Activated T-cell treated with anti-CD3 and anti-CD28 coated beads for 1 hour (primary cell): Measurements from ENCODE around the gene PCGF3.
"Not testable (repeated sequence)": the region's sequence is repeated elsewhere in the genome, so short reads cannot be mapped to it uniquely, and the experiment has no call there.

Source experiments
- DNase-seq: peaks from one replicate; pipeline ENCODE4 v3.0.0-alpha.2; 2020; ENCODE audit warnings: low read depth

The PCGF3 gene

DNA sequence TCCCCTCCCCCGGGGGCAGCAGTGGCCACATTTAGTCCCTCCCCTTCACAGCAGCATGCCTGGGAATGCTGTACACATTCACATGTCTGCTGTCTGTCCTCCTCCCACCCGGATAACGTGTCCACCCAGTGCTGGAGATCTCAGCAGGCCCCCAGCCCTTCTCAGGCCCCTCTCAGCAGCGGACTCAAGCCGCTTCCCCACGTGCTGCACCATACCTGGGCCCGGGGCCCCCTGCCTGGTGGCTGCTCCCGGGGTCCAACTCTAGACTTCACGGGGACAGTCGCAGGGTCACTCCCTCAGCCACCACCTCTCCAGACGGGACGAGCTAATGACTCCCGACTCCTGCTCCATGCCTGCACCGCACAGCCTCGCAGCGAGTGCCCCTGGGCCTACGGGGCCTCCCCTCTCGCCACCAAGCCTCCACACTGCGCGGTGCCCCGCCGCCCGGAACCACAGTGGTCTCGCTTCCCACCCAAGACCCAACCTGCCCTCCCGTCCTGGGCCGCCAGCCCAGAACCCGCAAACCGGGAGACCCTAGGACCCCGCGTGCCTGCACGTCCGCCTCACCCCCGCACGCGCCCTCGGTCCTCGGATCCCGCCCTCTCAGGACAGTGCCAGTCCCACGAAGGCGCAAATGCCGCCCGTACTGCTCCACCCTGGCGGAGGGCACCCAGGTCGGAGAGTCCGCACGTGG lies 1.3 kb upstream of the PCGF3 start:
- no peak for DNase-seq

DNA sequence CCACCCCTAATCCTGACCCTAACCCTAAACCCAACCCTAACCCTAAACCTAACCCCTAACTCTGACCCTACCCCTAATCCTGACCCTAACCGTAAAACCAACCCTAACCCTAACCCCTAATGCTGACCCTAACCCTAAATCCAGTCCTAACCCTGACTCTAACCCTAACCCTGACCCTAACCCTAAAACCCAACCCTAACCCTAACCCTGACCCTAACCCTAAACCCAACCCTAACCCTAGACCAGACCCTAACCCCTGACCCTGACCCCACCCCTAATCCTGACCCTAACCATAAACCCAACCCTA lies 708 bp upstream of the PCGF3 start:
- DNase-seq, result no peak

DNA sequence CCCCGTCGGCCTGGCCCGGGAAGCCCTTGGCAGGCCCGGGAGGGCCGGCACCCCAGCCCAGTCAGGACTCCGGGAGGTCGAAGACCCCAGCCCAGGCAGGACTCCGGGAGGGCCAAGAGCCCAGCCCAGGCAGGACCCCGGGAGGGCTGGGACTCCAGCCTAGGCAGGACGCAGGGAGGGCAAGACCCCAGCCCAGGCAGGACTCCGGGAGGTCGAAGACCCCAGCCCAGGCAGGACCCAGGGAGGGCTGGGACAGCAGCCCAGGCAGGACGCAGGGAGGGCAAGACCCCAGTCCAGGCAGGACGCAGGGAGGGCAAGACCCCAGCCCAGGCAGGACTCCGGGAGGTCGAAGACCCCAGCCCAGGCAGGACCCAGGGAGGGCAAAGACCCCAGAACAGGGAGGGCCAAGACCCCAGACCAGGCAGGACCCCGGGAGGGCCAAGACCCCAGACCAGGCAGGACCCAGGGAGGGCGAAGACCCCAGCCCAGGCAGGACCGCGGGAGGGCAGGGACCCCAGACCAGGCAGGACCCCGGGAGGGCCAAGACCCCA lies 526 bp downstream of the PCGF3 start:
- DNase-seq, result not testable (repeated sequence)

DNA sequence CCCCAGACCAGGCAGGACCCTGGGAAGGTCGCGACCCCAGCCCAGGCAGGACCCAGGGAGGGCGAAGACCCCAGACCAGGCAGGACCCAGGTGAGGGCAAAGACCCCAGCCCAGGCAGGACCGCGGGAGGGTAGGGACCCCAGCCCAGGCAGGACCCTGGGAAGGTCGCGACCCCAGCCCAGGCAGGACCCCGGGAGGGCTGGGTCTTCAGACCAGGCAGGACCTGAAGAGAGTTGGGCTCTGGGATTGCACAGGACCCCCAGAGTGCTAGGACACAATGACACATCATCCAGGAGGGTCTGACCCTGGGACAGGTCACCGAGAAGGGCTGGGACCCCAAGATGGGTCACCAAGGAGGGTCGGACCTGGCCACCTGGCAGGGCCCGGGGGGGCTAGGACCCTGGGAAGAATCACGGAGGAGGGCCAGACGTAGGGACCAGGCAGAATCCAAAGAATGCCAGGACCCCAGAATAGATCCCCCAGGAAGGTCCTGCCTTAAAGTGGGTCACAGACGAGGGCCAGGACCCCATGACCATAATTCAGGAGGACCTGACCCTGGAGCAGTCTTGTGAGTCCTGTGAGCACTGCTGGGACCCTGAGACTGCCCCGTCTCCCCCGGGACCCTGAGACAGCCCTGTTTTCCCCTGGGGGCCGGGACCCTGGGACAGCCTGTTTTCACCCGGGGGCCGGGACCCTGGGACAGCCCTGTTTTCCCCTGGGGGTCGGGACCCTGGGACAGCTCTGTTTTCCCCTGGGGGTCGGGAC lies 1.4 kb downstream of the PCGF3 start:
- DNase-seq, result no peak

DNA sequence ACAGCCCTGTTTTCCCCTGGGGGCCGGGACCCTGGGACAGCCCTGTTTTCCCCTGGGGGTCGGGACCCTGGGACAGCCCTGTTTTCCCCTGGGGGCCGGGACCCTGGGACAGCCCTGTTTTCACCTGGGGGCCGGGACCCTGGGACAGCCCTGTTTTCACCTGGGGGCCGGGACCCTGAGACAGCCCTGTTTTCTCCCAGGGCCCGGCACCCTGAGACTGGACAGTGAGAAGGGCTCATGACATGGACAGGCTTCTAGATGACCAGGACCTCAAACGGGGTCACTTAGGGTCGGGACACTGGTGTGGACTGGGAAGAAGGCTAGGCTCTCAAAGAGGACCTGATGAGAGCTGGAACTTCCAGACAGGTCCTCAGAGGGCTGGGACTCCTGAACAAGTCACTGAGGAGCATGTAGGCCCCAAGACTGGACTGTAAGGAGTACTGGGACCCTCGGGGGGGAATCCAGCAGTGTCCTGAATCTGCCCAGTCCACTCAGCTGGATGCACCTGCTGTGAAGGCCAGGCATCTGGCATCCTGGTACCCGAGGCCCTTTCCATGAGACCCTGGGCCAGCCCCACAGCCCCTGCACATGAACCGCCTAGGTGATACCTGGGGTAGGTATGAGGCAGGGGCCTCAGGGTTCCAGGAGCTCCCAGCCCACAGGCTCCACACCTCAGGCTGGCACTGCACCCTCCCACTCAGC lies 2.4 kb downstream of the PCGF3 start:
- no peak for DNase-seq

DNA sequence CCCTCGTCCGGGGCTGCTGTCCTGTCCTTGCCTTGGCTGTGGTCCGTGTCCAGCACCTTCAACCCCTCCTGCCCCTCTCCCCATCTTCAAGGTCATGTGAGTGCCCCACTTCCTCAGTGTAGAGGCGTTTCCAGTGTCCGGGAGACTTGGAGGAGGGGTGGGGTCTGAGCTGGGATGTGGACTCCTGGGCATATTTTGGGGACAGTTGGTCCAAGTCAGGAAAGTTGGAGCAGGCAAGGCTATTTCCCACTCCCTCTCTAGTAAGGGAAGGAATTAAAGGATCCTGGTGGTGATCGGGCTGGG lies 3.0 kb downstream of the PCGF3 start:
- DNase-seq, result no peak

DNA sequence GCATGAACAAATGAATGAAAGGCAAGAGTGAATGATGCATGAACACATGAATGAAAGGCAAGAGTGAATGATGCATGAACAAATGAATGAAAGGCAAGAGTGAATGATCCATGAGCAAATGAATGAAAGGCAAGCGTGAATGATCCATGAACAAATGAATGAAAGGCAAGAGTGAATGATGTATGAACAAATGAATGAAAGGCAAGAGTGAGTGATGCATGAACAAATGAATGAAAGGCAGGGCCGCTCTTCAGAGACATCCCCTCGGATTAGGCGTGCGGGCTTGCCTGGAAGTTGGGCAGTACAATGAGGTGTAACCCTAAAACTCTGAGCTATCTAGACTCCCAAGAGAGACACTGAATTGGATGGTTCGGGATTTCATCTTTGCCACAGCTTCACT lies 3.7 kb downstream of the PCGF3 start:
- DNase-seq, result no peak

DNA sequence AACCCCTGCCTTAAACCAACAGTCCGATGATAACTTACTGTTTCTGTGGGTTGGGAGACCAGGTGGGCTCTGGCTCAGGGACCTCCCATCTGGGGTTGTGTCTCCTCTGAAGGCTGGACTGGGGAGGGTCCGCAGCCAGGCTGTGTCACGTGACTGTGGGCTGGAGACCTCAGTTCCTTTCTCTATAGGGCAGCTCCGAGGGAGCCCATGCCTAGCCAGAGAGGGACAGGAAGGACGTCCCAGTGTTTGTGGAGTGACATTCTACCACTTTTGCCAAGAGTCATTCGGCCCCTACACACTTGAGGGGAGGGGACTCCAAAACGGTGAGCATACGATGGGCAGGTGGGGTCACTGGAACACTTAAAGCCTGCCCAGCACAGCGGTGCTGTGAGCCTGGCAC lies 4.5 kb downstream of the PCGF3 start:
- no peak for DNase-seq

DNA sequence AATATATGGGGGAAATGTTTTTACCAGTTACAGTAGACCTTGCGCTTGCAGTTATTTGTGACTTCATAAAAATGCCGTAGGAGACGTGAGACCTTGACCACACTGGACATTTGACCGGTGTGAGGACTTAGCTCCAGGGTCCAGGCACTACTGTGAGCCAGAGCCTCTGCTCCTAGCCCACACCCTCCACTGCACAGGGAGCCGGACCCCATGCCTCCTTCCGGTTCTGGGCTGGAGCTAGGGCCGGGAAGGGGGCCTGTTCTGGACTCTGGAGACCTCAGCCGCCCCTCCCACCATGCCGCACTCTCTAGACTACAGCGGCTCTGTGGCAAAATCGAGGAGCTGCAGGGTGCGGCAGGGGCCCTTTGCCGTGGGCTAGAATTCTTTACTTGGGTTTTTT lies 5.3 kb downstream of the PCGF3 start:
- DNase-seq, result no peak

DNA sequence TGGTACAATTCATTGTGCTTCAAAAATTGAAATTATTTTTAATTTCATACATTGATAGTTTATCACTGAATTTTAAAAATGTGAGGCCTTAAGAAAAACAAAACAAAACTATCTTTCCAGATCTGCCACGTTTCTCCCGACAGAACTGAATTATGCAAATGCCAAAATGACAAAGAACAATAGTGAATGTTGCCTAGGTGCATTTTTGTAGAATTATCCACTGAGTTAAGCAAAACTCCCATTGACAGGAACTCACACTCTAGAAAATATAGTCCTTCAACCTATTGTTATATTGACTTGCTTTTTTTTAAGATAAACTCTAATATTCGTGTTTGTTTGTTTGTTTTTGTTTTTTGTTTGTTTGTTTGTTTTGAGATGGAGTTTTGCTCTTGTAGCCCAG lies 6.5 kb downstream of the PCGF3 start:
- DNase-seq, result no peak

DNA sequence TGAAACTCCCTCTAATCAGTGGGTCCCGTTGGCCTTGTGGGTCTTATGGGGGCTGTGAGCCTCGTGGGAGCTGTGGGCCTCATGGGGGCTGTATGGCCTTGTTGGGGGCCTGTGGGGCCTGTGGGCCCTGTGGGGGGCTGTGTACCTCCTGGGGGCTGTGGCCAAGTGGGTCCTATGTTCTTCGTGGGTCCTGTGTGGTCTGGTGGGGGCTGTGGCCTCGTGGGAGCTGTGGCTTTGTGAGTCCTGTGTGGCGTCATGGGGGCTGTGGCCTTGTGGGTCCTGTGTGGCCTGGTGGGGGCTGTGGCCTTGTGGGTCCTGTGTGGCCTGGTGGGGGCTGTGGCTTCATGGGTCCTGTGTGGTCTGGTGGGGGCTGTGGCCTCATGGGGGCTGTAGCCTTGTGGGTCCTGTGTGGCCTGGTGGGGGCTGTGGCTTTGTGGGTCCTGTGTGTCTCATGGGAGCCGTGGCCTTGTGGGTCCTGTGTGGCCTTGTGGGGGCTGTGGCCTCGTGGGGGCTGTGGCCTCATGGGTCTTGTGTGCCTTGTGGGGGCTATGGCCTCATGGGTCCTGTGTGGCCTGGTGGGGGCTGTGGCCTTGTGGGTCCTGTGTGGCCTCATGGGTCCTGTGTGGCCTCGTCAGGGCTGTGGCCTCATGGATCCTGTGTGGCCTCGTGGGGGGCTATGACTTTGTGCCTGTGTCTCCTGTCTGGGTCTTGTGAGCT lies 7.4 kb downstream of the PCGF3 start:
- no peak for DNase-seq

DNA sequence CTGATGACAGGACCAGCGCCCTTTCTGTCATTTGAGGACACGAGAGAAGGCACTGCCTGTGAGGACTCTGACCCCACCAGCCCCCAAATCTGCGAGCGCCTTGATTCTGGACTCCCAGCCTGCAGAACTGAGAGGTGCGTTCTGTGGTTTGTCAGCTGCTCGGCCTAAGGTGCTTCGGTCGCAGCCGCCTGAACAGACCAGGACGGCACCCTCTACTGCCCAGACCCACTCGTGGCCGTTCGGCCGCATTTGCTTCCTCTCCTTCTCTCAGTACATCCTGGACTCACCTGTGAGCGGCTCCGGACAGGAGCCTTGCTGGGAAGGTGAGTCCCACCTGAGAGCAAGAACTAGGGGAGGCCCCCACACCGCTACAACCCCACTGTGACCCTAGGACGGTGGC lies 8.5 kb downstream of the PCGF3 start:
- DNase-seq, result no peak

DNA sequence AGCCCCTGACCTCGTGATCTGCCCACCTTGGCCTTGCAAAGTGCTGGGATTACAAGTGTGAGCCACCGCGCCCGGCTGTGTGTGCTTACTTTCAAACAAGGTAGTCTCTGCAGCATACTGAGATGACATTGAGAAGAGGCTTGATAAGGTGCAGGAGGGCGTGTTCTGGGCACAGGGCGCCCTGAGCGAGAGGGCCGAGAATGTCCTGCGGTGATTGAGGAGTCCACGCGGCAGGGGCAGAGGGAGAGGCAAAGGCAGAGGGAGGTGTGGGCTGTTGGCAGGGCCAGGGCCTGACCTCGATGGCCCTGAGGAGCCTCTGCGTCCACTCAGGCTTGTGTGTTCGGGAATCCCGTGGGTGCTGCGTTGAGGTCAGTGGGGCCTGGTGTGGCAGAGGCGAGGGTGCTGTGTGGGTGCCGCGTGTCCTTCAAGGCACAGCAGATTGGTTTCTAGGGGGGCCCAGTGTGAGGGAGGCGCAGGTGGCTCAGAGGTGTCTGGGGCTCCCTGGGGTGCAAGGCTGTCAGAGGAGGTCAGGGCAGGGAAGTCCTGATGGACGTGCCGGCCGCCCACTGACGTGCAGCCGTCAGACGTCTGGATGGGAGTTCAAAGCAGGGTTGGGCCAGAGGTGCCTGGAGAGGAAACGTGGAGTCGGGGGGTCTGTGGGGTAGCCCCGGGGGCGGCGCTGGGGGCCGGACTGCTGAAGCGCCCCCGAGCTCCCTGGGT lies 12.1 kb downstream of the PCGF3 start:
- no peak for DNase-seq

DNA sequence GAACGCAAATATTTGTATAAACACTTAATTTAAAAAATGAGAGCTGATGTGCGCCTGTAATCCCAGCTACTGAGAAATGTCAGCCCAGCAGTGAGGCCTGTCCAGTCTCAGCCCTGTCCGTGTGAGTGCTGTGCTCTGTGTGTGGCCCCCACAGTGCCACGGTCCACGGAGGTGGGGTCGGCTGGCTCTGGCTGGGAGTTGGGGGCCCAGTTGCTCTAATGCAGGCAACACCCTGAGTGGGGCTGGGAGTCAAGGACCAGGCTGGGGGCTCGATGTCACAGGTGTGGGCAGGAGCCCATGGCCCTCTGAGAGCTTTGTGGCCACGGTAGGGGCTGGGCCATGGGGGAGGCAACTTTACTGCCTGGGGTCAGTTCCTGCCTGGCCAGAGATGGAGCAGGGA lies 12.8 kb downstream of the PCGF3 start:
- no peak for DNase-seq

DNA sequence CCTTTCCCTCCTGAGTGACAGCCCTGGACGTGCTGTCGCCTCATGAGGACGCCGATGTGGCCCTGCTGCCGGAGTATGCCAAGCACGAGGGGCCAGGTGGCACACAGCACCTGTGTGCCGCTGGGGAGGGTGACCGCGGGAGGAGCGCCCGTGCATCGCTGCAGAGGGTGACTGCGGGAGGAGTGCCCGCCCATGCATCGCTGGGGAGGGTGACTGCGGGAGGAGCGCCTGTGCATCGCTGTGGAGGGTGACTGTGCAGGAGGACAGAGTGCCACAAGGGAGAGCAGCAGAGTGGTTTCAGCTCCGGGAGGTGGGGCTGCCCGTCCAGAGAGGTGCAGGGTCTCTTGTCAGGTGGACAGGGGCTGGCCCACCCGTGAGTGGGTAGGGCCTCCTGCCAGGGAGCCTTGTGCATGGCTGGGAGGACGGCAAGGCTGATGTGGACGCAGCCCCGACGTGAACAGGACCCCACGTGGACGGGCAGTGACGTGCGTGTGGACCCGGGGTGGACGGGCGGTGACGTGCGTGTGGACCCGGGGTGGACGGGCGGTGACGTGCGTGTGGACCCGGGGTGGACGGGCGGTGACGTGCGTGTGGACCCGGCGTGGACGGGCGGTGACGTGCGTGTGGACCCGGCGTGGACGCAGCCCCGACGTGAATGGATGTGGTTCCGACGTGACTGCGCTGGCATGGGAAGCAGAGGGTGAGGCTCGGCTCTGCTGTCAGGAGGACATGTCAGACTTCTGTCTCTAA lies 14.7 kb downstream of the PCGF3 start:
- no peak for DNase-seq

DNA sequence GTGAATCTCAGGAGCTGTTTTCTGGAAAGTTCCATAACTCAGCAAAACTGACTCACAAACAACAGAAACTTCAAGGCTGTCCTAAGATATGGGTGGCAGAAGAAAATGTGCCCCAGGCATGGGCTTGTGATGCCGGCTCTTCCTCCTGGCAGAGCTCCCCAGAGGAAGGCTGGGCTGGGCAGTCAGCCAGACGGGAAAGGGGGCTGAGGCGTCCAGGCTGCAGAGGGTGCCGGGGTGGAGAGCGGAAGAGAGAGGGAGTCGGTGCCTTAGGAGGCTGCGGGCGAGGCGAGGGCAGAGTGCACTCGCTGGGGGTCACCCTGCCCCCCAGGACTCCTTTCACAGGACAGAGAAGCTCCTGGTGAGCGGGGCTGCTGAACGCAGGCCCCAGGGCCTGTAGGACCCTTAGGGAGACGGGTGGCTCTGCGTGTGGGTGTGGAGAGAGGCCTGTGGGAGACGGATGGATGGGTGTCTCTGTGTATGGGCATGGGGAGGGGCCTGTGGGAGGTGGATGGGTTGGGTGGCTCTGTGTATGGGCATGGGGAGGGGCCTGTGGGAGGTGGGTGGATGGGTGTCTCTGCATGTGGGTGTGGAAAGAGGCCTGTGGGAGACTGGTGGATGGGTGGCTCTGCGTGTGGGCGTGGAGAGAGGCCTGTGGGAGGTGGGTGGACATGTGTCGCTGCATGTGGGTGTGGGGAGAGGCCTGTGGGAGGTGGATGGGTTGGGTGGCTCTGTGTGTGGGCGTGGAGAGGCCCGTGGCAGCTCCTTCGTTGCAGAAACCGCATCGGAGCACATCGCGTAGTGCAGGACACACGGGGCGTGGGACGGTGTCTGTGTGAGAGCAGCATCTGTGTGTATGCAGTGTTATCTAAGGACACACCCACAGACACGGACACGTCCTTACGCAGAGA lies 15.9 kb downstream of the PCGF3 start:
- DNase-seq, result no peak

DNA sequence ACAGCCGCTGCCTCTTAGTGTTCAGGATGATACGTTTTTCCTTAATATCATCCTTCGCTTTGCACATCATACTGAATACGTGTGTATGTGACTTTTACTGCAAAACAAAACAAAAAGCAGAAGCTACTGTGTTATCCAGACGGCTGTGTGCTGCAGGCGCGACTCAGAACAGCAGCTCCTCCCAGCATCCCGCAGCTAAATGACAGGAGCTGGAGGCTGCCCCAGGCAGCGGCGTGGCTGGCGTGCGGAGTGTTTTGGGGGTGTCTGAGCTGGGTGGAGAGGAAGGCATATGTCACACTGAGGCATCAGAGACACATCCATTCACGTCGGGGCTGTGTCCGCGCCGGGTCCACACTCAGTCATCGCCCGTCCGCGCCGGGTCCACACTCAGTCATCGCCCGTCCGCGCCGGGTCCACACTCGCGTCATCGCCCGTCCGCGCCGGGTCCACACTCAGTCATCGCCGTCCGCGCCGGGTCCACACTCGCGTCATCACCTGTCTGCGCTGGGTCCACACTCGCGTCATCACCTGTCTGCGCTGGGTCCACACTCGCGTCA lies 16.6 kb downstream of the PCGF3 start:
- DNase-seq, result no peak

DNA sequence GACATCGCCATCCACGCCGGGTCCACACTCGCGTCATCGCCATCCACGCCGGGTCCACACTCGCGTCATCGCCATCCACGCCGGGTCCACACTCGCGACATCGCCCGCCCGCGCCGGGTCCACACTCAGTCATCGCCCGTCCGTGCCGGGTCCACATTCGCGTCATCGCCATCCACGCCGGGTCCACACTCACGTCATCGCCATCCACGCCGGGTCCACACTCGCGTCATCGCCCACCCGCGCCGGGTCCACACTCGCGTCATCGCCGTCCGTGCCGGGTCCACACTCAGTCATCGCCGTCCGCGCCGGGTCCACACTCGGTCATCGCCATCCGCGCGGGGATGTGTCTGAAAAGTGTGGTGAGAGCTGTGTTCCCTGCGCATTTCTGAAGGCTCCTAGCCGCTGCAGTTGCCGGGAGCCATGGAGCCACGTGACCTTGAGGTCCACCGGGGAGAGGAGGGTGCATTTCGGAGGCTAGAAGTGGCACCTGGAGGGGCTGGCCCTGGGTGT lies 17.3 kb downstream of the PCGF3 start:
- no peak for DNase-seq

DNA sequence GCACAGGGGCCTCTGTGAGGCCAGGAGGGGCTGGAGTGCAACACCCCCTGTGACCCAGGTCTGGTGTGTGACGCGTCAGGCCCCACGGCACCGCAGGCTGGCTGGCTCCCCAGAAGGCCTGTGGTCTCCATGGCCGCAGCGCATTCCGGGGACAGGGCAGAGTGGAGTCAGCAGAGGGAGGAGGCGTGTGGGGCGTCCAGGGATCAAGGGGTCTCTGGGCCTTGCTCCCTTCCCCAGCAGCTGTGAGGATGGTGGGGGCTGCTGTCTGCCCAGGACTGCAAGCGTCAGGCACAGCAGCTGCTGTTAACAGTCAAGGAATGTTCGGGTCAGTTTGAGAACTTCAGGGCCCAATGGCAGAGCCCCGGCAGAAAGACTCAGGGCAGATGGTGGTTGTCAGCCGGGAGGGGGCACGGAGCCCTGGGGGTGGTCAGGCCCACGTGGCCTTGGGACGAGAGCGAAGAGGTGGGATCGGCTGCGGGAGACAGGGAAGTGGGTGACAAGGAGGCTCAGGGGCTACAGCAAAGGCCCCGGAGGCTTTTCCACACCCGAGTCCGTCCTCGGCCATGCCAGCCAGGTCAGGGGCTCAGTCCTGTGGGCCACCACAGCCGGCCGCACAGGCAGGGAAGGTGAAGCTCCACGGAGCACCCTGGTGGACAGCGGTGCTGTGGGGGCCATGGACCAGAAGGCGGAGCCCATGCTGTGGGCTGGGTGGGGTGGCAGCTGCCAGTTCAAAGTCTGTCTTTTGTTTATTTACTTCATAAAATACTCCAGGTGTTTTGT lies 18.3 kb downstream of the PCGF3 start:
- DNase-seq, result no peak
